NCI-H345 treated with DMSO at 0.1 percent for 48 hours (cell line): ENCODE measurements around the gene SMCO4.

Source experiments
- DNase-seq: peaks from one replicate; lab custom pipeline; 2025; ENCODE audit not compliant: unreplicated experiment; lab: John Stamatoyannopoulos, UW

The SMCO4 gene

GRCh38 chr11:93505703-93506102, 37.5 kb downstream of the SMCO4 start:
- DNase-seq, result no peak

GRCh38 chr11:93504110-93505095, 38.8 kb downstream of the SMCO4 start:
- DNase-seq, result peak; percentile 18

DNA sequence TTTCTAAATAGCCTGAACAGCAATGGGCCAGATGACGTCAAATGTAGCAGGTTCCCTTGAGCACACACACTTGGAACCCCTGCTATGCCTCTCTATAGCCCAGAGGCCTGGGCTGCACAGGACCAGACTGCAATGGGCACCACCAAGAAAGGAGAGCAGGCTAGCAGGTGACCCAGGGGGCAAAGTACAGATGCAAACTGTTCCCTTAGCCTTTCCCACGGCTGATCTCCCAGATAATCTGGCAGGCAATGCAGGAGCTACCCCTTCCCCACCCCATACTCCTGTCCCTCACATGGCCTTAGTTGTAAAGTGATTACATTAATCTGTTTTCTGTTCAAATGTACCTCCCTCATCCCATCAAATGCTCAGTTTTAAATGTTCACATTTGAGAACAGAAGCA, 41.3 kb downstream of the SMCO4 start:
- DNase-seq, result no peak

DNA sequence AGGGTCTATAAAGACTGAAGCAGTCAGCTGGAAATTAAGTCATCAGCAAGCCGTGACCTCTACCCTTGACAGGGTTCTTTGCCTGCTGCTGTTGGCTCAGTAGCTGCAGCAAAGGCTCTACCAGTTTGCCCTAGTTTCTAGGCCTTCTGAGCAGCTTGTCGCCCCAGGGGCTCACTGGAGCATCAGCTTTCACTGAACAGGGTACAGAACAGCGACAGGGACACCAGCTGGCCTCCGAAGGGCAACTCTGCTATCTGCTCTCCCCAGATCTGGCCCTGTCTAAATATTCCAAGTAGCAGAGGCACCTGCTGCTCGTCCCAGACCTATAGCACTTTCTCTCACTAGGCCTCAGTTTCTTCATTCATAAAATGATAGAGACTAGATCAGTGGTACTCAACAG, 42.4 kb downstream of the SMCO4 start:
- no peak for DNase-seq

- DNase-seq, result no peak
Measured at GRCh38 chr11:93498641-93499040, 44.5 kb downstream of the SMCO4 start.

DNA sequence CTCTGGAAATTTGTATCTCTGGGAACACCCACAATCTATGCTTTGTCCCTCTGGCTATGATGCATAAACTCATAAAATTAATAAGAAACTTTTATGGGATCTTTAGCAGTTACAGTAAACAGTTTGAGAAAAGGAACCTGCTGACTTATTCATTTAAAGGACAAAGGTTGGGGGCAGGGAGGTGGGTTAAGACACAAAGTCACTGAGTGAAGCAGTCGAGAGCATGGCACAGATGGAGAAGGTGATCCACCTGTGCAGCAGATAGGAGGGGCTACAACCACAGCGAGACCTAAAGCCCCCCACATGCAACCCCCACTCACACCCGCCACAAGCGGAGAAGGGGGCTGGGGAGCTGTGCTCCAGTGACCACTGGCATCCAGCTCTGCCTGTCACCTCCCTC, 45.0 kb downstream of the SMCO4 start:
- no peak for DNase-seq

- no peak for DNase-seq
Measured at GRCh38 chr11:93497596-93497995, 45.6 kb downstream of the SMCO4 start.

DNA sequence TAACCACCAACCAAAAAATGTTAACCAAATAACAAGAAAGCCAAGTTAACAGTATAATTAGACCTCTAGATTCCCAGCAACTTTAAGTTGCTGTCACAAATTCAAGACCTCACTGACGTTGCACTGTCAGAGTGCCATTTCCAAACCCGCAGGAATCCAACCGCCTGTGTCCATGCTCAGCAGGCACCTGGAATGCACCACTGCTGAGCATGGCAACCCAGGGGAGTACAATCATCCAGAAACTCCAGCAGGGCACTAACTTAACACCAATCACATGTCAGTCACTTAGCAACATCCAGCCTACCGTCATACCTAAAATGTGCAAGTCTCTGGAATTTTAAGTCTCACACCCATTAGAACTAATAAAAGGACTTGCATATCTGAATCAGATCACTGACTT, 48.8 kb downstream of the SMCO4 start:
- no peak for DNase-seq

GRCh38 chr11:93493252-93493897, 49.8 kb downstream of the SMCO4 start:
- no peak for DNase-seq

- no peak for DNase-seq
Measured at GRCh38 chr11:93492464-93493251, 50.5 kb downstream of the SMCO4 start.

DNA sequence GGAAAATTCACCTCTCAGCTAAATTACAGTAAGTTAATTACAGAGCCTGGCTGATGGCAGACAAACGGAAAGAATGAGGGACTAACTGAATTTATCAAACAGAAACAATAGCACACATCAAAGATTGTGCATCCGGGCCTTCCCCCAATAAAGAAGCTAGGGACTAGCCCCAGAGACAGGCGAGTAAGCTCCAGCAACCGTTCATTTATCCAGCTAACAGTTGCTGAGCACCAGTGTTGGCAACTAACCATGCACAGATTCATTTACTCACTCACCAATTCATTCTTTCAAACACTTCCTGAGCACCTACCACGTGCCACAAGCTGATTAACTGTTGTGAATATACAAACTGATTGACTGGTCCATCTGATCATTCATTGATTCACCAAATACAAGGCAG, 51.2 kb downstream of the SMCO4 start:
- no peak for DNase-seq

DNA sequence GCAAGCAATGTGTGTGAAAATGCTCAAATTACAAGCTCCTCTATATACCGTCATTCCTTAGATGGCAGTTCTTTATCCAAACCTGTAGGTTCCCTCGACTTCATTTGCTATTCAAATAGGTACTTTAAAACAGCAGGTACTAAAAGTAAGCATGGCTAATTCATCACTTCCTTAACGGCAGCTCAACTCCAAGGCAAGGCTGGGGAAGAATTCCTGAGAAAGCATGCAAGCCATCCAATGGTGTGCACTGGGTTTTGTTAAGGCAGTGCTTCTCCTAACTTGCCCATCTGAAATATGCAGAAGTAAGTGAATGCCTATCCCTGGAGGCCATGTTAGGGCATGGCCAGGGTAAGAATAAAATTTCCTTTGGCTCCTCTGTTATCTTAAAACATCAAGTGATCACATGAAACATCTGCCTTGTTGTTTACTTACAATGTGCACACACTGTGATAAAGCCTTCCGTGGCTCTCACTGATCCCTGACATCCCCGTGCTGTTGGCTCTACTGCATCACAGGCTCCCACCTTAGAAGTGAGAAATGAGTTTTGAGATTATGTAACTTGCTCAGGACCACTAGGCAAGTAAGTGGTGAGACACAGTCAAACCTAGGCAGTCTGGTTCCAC, 52.1 kb downstream of the SMCO4 start:
- DNase-seq, result no peak

GRCh38 chr11:93489841-93490240, 53.4 kb downstream of the SMCO4 start:
- DNase-seq, result no peak

GRCh38 chr11:93487032-93487483, 56.1 kb downstream of the SMCO4 start:
- no peak for DNase-seq

- DNase-seq, result no peak
Measured at GRCh38 chr11:93485983-93486382, 57.2 kb downstream of the SMCO4 start.

DNA sequence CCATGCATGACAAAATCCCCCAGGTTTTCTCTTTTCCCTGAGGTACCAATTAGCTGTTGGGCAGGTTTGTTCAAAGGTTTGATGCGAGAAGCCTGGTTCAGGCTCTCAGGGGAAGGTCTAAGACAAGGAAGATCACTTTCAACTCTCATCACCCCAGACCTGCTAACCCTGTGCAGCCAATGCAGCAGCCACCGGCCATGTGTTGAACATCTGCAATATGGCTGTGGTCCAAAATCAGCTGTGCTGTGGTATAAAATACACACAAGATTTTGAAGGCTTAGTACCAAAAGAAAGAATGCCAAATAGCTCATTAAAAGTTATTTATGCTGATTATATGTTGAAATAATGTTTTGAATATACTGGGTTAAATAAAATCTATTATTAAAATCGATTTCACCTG, 58.5 kb downstream of the SMCO4 start:
- no peak for DNase-seq

DNA sequence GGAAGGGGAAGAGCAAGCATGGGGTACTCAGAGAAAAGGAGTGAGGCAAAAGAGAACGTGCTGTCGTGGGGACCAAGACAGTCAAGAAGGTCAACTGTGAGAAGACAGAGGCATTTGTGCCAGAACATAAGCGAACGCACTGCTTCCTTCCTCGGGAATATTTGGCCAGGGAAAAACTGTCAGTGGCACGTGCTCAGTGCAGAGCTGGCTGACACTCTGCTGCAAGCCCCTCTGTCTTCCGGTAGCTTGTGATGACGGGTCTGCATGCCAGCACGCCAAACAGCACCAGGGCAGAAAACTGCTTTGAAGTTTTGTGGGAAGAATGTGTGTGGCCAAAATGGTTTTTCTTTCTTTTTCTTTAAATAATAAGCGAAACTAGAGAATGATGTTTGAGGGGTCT, 60.6 kb downstream of the SMCO4 start:
- no peak for DNase-seq

GRCh38 chr11:93481696-93482095, 61.5 kb downstream of the SMCO4 start:
- no peak for DNase-seq

- DNase-seq, result no peak
Measured at GRCh38 chr11:93481279-93481678, 61.9 kb downstream of the SMCO4 start.

GRCh38 chr11:93480756-93481155, 62.4 kb downstream of the SMCO4 start:
- no peak for DNase-seq

DNA sequence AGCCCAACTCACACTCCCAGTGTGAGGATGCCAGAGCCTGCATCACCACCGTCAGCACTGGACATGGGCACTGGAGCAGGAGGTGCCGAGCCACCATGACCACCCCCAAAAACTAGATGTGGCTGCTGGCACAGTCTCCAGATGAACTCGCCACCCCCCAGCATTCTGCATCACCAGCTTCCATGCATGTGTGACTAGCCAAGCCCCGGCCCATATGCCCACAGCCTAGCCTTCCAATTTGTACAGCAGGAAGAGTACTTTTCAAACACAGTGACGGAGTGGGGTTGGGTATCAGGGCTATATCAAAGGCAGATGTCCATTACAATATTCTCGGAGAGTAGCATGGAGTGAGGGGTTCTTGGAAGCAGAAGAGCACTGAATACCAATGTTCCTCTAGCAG, 62.9 kb downstream of the SMCO4 start:
- DNase-seq, result no peak
